NOMO-1 (cell line): ENCODE results near the gene SPOCK2.
"Not testable (repeated sequence)": the region's sequence is repeated elsewhere in the genome, so short reads cannot be mapped to it uniquely, and the experiment has no call there.

Source experiments
- DNase-seq, 2 experiments: peaks; one replicate each; lab custom pipeline; 2025; ENCODE audit not compliant: unreplicated experiment in 2 of 2; lab: John Stamatoyannopoulos, UW

The SPOCK2 gene

GRCh38 chr10:72087969-72088888 lies at the start of gene SPOCK2:
TSS of gene SPOCK2 (minus strand) at chr10:72088551. CDS start at chr10:72088328, 223 bp downstream.
- DNase-seq, result no peak

GRCh38 chr10:72137583-72137982 lies 49.2 kb upstream of the SPOCK2 start:
- no peak for DNase-seq

- DNase-seq, result not testable (repeated sequence)
Measured at GRCh38 chr10:72136225-72136624, 47.9 kb upstream of the SPOCK2 start.

GRCh38 chr10:72134785-72135767 lies 46.7 kb upstream of the SPOCK2 start:
- no peak for DNase-seq

GRCh38 chr10:72133517-72133916 lies 45.2 kb upstream of the SPOCK2 start:
- DNase-seq, result peak in 1 of 2 experiments; percentile 73

GRCh38 chr10:72132854-72133253 lies 44.5 kb upstream of the SPOCK2 start:
- DNase-seq, result no peak

- no peak for DNase-seq
Measured at GRCh38 chr10:72127571-72127970, 39.2 kb upstream of the SPOCK2 start.

GRCh38 chr10:72126872-72127232 lies 38.5 kb upstream of the SPOCK2 start:
- no peak for DNase-seq

GRCh38 chr10:72126184-72126871 lies 38.0 kb upstream of the SPOCK2 start:
- DNase-seq, result no peak

- DNase-seq, result no peak
Measured at GRCh38 chr10:72124989-72125388, 36.6 kb upstream of the SPOCK2 start.

- DNase-seq, result no peak
Measured at GRCh38 chr10:72124381-72124780, 36.0 kb upstream of the SPOCK2 start.

- no peak for DNase-seq
Measured at GRCh38 chr10:72123616-72124015, 35.3 kb upstream of the SPOCK2 start.

GRCh38 chr10:72122221-72122620 lies 33.9 kb upstream of the SPOCK2 start:
- DNase-seq, result no peak

- DNase-seq, result no peak
Measured at GRCh38 chr10:72121389-72121788, 33.0 kb upstream of the SPOCK2 start.

- no peak for DNase-seq
Measured at GRCh38 chr10:72116372-72116771, 28.0 kb upstream of the SPOCK2 start.

- DNase-seq, result no peak
Measured at GRCh38 chr10:72114706-72115450, 26.5 kb upstream of the SPOCK2 start.

GRCh38 chr10:72110673-72111401 lies 22.5 kb upstream of the SPOCK2 start:
- DNase-seq, result no peak

GRCh38 chr10:72109636-72110157 lies 21.3 kb upstream of the SPOCK2 start:
- DNase-seq, result no peak
